Ovary (tissue), 3 donors: ENCODE data around the gene CDK5RAP2.

Source experiments
- POLR2A ChIP-seq: fragments of 450-650 bp; IDR thresholded peaks from one replicate; pipeline ENCODE4 v1.6.1; 2017; ENCODE audit warnings: antibody characterized with exemption, mild to moderate bottlenecking, moderate library complexity
- TF ChIP-seq, protein P1 (sequence below), 3 donors: fragments of 450-650 bp in 2 of 3; fragments of 200-600 bp in 1 of 3; IDR thresholded peaks; one replicate each; pipeline versions ENCODE4 v1.5.1 to v1.8.0; 2016 to 2022; ENCODE audit warnings: antibody characterized with exemption in 3 of 3, mild to moderate bottlenecking in 1 of 3
- donor health status: DM: no; HTN: no; CAD: no.

- TF ChIP-seq, protein P1, sequence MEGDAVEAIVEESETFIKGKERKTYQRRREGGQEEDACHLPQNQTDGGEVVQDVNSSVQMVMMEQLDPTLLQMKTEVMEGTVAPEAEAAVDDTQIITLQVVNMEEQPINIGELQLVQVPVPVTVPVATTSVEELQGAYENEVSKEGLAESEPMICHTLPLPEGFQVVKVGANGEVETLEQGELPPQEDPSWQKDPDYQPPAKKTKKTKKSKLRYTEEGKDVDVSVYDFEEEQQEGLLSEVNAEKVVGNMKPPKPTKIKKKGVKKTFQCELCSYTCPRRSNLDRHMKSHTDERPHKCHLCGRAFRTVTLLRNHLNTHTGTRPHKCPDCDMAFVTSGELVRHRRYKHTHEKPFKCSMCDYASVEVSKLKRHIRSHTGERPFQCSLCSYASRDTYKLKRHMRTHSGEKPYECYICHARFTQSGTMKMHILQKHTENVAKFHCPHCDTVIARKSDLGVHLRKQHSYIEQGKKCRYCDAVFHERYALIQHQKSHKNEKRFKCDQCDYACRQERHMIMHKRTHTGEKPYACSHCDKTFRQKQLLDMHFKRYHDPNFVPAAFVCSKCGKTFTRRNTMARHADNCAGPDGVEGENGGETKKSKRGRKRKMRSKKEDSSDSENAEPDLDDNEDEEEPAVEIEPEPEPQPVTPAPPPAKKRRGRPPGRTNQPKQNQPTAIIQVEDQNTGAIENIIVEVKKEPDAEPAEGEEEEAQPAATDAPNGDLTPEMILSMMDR (IDR thresholded peaks at IDR 0.05) = no peak
- TF ChIP-seq POLR2A = no peak
These were observed 183.0 kb downstream of the CDK5RAP2 start for GRCh38 chr9:120396931-120397330.
